ENCODE measurements around the gene PRSS56. TPM values are rescaled to one million over a fixed set of nuclear protein-coding genes. Genes with fewer than 3 reads are reported as not detected.

PRSS56 gene
- total and polyA plus RNA-seq, 7 donors: 0.82 to 5.0 (median 2.4) TPM

DNA sequence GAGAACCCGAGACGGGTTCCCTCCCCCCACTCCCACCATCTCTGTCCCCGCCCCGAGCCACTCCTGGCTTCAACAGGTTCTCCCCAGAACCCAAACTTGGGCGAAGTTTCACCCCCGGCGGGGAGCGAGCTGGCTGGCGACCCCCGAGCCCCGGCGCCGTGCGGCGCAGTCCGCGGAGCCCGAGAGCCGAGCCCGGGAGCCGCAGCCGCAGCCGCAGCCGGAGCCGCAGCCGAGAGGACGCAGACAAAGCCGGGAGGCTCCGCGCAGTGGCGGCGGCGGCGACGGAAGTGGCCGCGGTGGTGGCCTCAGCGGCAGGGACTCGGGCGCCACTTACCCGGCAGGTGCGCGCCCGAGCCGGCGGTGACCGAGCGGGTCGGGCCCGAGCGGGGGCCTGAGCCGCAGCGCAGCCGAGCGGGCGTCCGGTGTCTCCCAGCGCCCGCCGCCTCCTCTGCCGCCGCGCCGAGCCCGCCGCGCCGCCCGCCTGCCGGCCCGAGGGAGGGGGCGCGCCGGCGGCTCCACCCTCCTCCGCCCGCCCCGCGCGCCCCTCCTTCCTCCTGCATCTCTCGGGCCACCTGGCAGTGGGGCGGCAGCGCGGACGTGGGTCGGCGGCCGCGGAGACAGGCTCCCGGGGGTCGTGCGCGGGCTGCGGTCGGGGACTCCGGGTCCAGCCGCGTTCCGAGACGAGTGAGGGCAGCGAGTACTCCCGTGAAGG, 32.6 kb upstream of the PRSS56 start, which contains the start of gene ECEL1:
TSS of gene ECEL1 (minus strand) at position 450 of the 712 bp plus-strand sequence. CDS start 1,181 bp downstream, outside the sequence.
- TF ChIP-seq, protein P1, sequence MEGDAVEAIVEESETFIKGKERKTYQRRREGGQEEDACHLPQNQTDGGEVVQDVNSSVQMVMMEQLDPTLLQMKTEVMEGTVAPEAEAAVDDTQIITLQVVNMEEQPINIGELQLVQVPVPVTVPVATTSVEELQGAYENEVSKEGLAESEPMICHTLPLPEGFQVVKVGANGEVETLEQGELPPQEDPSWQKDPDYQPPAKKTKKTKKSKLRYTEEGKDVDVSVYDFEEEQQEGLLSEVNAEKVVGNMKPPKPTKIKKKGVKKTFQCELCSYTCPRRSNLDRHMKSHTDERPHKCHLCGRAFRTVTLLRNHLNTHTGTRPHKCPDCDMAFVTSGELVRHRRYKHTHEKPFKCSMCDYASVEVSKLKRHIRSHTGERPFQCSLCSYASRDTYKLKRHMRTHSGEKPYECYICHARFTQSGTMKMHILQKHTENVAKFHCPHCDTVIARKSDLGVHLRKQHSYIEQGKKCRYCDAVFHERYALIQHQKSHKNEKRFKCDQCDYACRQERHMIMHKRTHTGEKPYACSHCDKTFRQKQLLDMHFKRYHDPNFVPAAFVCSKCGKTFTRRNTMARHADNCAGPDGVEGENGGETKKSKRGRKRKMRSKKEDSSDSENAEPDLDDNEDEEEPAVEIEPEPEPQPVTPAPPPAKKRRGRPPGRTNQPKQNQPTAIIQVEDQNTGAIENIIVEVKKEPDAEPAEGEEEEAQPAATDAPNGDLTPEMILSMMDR (IDR thresholded peaks at IDR 0.05): no peak
- ATAC-seq (peak in 2 of 4 donors; percentile 49 to 59), DNase-seq (peak in 1 of 2 donors; percentile 44)
- Histone ChIP-seq H3K27ac (no peak within 1 kb of the TSS), H3K9me3 (no peaks in the 10 kb centered on the region), H3K27me3 (ENCODE audit: insufficient read depth in 3 of 3, low read length in 2 of 3) (peaks cover 0 to 59% (median 23%) of the 10 kb centered on the region in 3 donors), H3K36me3 (ENCODE audit: insufficient read depth in 1 of 2, low read depth in 1 of 2) (no peaks in the 10 kb centered on the region), H3K4me1 (no peaks in the 10 kb centered on the region), H3K4me3 (peak within 1 kb of the TSS; percentile 47)
- WGBS, 3 donors: 2 to 4% (median 2%) methylated on average over 50 to 102 of the region's 102 CpGs
- intact Hi-C loops (cut with DNase I): loop anchor here in 1 of 2 donors (2.0 kb wide), 1 partner anchor 35 kb away; no protein-coding TSS in a partner anchor

GRCh38 chr2:232488097-232488711, 32.0 kb upstream of the PRSS56 start:
- H3K27me3 ChIP-seq (ENCODE audit: insufficient read depth in 3 of 3, low read length in 2 of 3): peaks cover 0 to 58% (median 23%) of the 10 kb centered on the region in 3 donors
- DNase-seq: no peak

GRCh38 chr2:232488721-232489300, 31.4 kb upstream of the PRSS56 start:
- no peak for DNase-seq

More at GRCh38 chr2:232488097-232488711, 32.0 kb upstream of the PRSS56 start:
- Histone ChIP-seq H3K4me1 (no peaks in the 10 kb centered on the region), H3K27ac (no peak overlapping the region), H3K9me3 (no peaks in the 10 kb centered on the region), H3K4me3 (no peak overlapping the region), H3K36me3 (ENCODE audit: insufficient read depth in 1 of 2, low read depth in 1 of 2) (no peaks in the 10 kb centered on the region)
- intact Hi-C loops (cut with DNase I): no loop called here
- ATAC-seq: no peak
- TF ChIP-seq, protein P1 (IDR thresholded peaks at IDR 0.05): no peak
- 52 to 85% (median 70%) methylated on average over 13 to 16 of the region's 16 CpGs for WGBS, 3 donors

GRCh38 chr2:232489516-232490220, 30.5 kb upstream of the PRSS56 start:
- TF ChIP-seq, protein P1 (IDR thresholded peaks at IDR 0.05): no peak
- Histone ChIP-seq H3K9me3 (no peaks in the 10 kb centered on the region), H3K27ac (no peak overlapping the region), H3K4me1 (no peaks in the 10 kb centered on the region), H3K27me3 (ENCODE audit: insufficient read depth in 3 of 3, low read length in 2 of 3) (peaks cover 0 to 43% (median 23%) of the 10 kb centered on the region in 3 donors), H3K4me3 (no peak overlapping the region), H3K36me3 (ENCODE audit: insufficient read depth in 1 of 2, low read depth in 1 of 2) (no peaks in the 10 kb centered on the region)
- ATAC-seq: no peak
- DNase-seq: no peak
- intact Hi-C loops (cut with DNase I): no loop called here
- WGBS, 3 donors: 79 to 84% (median 82%) methylated on average over 7 to 9 of the region's 9 CpGs

More at GRCh38 chr2:232488721-232489300, 31.4 kb upstream of the PRSS56 start:
- TF ChIP-seq, protein P1 (IDR thresholded peaks at IDR 0.05): no peak
- Histone ChIP-seq H3K4me1 (no peaks in the 10 kb centered on the region), H3K36me3 (ENCODE audit: insufficient read depth in 1 of 2, low read depth in 1 of 2) (no peaks in the 10 kb centered on the region), H3K9me3 (no peaks in the 10 kb centered on the region), H3K27ac (no peak overlapping the region), H3K27me3 (ENCODE audit: insufficient read depth in 3 of 3, low read length in 2 of 3) (peaks cover 0 to 52% (median 23%) of the 10 kb centered on the region in 3 donors), H3K4me3 (no peak overlapping the region)
- ATAC-seq: no peak
- 85 to 95% (median 87%) methylated on average over 5 of the region's 5 CpGs for WGBS, 3 donors
- intact Hi-C loops (cut with DNase I): no loop called here

All from psoas muscle (tissue), 8 donors.